GM12878 (cell line): ENCODE data around the gene CYTH3.

ENCODE experiments used
- CTCF ChIP-seq, 3 experiments: IDR thresholded peaks in 2 of 3; conservative IDR thresholded peaks in 1 of 3; 2 replicates each; pipeline ENCODE4 v1.5.1; 2011; ENCODE audit warnings: low read depth in 3 of 3, low read length in 3 of 3, mild to moderate bottlenecking in 3 of 3, control low read depth in 2 of 3, moderate library complexity in 2 of 3, inconsistent platforms in 1 of 3, mixed read lengths in 1 of 3; ENCODE audit not compliant: control insufficient read depth in 2 of 3, insufficient read depth in 1 of 3; ENCODE audit errors: extremely low read depth in 1 of 3
- ETV6 ChIP-seq, 2 experiments: fragments of 450-650 bp in 1 of 2; IDR thresholded peaks in 1 of 2; conservative IDR thresholded peaks in 1 of 2; 2 replicates each; pipeline ENCODE4 v1.6.1; 2014; ENCODE audit warnings: antibody characterized with exemption in 1 of 2, borderline replicate concordance in 1 of 2, low read depth in 1 of 2, mild to moderate bottlenecking in 1 of 2, moderate library complexity in 1 of 2
- KDM1A ChIP-seq: fragments of 200-600 bp; sonication (generic); IDR thresholded peaks from 2 replicates; pipeline ENCODE4 v1.6.1; 2016; ENCODE audit warnings: borderline replicate concordance
- POLR2A ChIP-seq: IDR thresholded peaks from 2 replicates; pipeline ENCODE4 v1.6.1; 2011; ENCODE audit warnings: low read depth, mild to moderate bottlenecking, low read length
- POLR2AphosphoS5 ChIP-seq: IDR thresholded peaks from 2 replicates; pipeline ENCODE4 v1.6.1; 2011; ENCODE audit warnings: mild to moderate bottlenecking, low read length, inconsistent platforms
- YBX1 ChIP-seq: fragments of 450-650 bp; IDR thresholded peaks from 2 replicates; pipeline ENCODE4 v1.6.1; 2016; ENCODE audit warnings: antibody characterized with exemption
- YY1 ChIP-seq: IDR thresholded peaks from 2 replicates; pipeline ENCODE4 v1.6.1; 2011; ENCODE audit warnings: low read depth, mild to moderate bottlenecking, low read length
- TF ChIP-seq, protein P1 (sequence below): fragments of 450-650 bp; IDR thresholded peaks from 2 replicates; pipeline ENCODE4 v1.6.1; 2017; ENCODE audit warnings: antibody characterized with exemption, mild to moderate bottlenecking, moderate library complexity
- TF ChIP-seq, protein P2 (sequence below): IDR thresholded peaks from 2 replicates; pipeline ENCODE4 v1.6.1; 2011; ENCODE audit warnings: low read depth, mild to moderate bottlenecking, low read length, moderate library complexity, borderline replicate concordance; ENCODE audit errors: extremely low read depth

DNA sequence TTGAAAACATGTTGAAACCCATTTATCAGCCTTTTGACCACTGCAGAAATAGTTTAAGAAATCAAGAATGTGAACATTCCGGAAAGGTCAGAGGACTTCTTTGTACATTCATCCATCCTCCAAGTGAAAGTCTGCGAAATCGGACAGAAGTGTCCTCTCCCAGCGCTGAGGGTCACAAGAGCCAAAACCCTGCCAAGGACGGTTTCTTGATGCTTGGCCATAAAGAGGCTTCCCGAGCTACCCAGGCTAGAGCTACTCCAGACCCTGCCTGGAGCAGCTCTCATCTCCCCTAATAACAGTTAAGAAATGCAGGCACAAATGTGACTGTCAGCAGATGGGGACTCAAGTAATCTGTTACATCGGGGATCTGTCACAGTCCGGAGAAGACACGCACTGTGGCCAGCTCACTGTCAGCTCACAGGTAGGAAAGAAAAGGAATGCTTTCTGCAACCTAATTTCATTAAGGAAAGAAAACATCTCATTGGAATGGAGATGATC is 4.5 kb upstream of the CYTH3 start:
- TF ChIP-seq, protein P1, sequence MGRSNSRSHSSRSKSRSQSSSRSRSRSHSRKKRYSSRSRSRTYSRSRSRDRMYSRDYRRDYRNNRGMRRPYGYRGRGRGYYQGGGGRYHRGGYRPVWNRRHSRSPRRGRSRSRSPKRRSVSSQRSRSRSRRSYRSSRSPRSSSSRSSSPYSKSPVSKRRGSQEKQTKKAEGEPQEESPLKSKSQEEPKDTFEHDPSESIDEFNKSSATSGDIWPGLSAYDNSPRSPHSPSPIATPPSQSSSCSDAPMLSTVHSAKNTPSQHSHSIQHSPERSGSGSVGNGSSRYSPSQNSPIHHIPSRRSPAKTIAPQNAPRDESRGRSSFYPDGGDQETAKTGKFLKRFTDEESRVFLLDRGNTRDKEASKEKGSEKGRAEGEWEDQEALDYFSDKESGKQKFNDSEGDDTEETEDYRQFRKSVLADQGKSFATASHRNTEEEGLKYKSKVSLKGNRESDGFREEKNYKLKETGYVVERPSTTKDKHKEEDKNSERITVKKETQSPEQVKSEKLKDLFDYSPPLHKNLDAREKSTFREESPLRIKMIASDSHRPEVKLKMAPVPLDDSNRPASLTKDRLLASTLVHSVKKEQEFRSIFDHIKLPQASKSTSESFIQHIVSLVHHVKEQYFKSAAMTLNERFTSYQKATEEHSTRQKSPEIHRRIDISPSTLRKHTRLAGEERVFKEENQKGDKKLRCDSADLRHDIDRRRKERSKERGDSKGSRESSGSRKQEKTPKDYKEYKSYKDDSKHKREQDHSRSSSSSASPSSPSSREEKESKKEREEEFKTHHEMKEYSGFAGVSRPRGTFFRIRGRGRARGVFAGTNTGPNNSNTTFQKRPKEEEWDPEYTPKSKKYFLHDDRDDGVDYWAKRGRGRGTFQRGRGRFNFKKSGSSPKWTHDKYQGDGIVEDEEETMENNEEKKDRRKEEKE: no peak
- no peak for TF ChIP-seq POLR2A
- TF ChIP-seq CTCF (IDR thresholded peaks at IDR 0.05 in 2 of 3, conservative IDR thresholded peaks at IDR 0.05 in 1 of 3; ENCODE audit: control insufficient read depth in 2 of 3, extremely low read depth in 1 of 3, insufficient read depth in 1 of 3, low read depth in 3 of 3, low read length in 3 of 3): no peak
- no peak for TF ChIP-seq ETV6 (conservative IDR thresholded peaks at IDR 0.05 in 1 of 2, IDR thresholded peaks at IDR 0.05 in 1 of 2; ENCODE audit: borderline replicate concordance in 1 of 2, low read depth in 1 of 2)
- TF ChIP-seq KDM1A: no peak
- no peak for TF ChIP-seq POLR2AphosphoS5
- no peak for TF ChIP-seq YBX1
- TF ChIP-seq, protein P2, sequence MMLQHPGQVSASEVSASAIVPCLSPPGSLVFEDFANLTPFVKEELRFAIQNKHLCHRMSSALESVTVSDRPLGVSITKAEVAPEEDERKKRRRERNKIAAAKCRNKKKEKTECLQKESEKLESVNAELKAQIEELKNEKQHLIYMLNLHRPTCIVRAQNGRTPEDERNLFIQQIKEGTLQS: no peak
- TF ChIP-seq YY1: no peak
